Thyroid gland (tissue), 4 donors: ENCODE results near the gene ABCA3. TPM values are rescaled to one million over a fixed set of nuclear protein-coding genes. Genes with fewer than 3 reads are reported as not detected.

ENCODE experiments used
- DNase-seq, 2 donors: peaks; one replicate each; pipeline ENCODE4 v3.0.0-alpha.2; 2019
- H3K27ac ChIP-seq, 3 donors: fragments of 200-600 bp; sonication (generic); 1 replicate in 2 of 3; 2 replicates in 1 of 3; pipeline ENCODE4 v1.5.1; 2016 to 2019; ENCODE audit warnings: mild to moderate bottlenecking in 1 of 3, moderate library complexity in 1 of 3
- H3K27me3 ChIP-seq: fragments of 200-600 bp; sonication (generic); one replicate; pipeline ENCODE4 v1.5.1; 2019
- H3K36me3 ChIP-seq, 2 donors: fragments of 200-600 bp; sonication (generic); one replicate each; pipeline ENCODE4 v1.5.1; 2016 to 2019
- H3K4me1 ChIP-seq, 2 donors: fragments of 200-600 bp; sonication (generic); one replicate each; pipeline ENCODE4 v1.5.1; 2017 to 2019
- H3K4me3 ChIP-seq, 3 donors: fragments of 200-600 bp; sonication (generic); replicated peaks in 1 of 3; 1 replicate in 2 of 3; 2 replicates in 1 of 3; pipeline ENCODE4 v1.5.1; 2016; ENCODE audit warnings: mild to moderate bottlenecking in 1 of 3
- H3K9me3 ChIP-seq: fragments of 200-600 bp; sonication (generic); one replicate; pipeline ENCODE4 v1.5.1; 2017
- CTCF ChIP-seq, 6 experiments: fragments of 200-600 bp in 3 of 6; fragments of 450-650 bp in 3 of 6; sonication (generic) in 3 of 6; IDR thresholded peaks; one replicate each; pipeline ENCODE4 v1.5.1; 2016 to 2019; ENCODE audit warnings: antibody characterized with exemption in 6 of 6, mild to moderate bottlenecking in 2 of 6, inconsistent platforms in 1 of 6, moderate library complexity in 1 of 6
- POLR2A ChIP-seq, 2 donors: fragments of 450-650 bp; IDR thresholded peaks; one replicate each; pipeline ENCODE4 v1.6.1; 2017; ENCODE audit warnings: antibody characterized with exemption in 2 of 2, mild to moderate bottlenecking in 2 of 2, moderate library complexity in 1 of 2
- WGBS, 2 donors: methylation state at CpG; one replicate each; pipeline ENCODE4 v1.1.5; 2017; 5-methylcytosine and 5-hydroxymethylcytosine counted together
- intact Hi-C: fragments of 100-400 bp; cut with DNase I; formaldehyde crosslinking; loops from one replicate; pipeline ENCODE4 v1.15.1; 2023
- total RNA-seq, 4 donors: library from RNA; depleted of rRNA; stranded (reverse); fragments of >200 nt; gene quantifications; one replicate each; pipeline ENCODE4 v1.2.3, GENCODE V29; 2016

The ABCA3 gene
- total RNA-seq, 4 donors from 2014 or later = 36.5 to 66.7 (median 60.4) TPM

- H3K9me3 ChIP-seq = no peaks in the 10 kb centered on the region
- no peak overlapping the region for H3K27ac ChIP-seq
- TF ChIP-seq CTCF (IDR thresholded peaks at IDR 0.05) (no peak), POLR2A (IDR thresholded peaks at IDR 0.05) (no peak)
- peaks cover 44 to 58% of the 10 kb centered on the region in 2 donors for H3K4me1 ChIP-seq
- no peaks in the 10 kb centered on the region for H3K27me3 ChIP-seq
- peaks cover 44 to 50% of the 10 kb centered on the region in 2 donors for H3K36me3 ChIP-seq
- no peak for DNase-seq
- intact Hi-C loops = no loop called here
- no peak overlapping the region for H3K4me3 ChIP-seq
- 95% methylated on average over 13 to 24 of the region's 51 CpGs for WGBS, 2 donors
Observed at GRCh38 chr16:2233872-2234812, 106.4 kb downstream of the ABCA3 start.

- intact Hi-C loops = no loop called here
- H3K36me3 ChIP-seq = peaks cover 52 to 59% of the 10 kb centered on the region in 2 donors
- no peak for DNase-seq
Observed at GRCh38 chr16:2233046-2233775, 107.3 kb downstream of the ABCA3 start.

GRCh38 chr16:2232094-2232990 is 108.2 kb downstream of the ABCA3 start:
- Histone ChIP-seq H3K4me3 (no peak overlapping the region), H3K4me1 (peaks cover 44 to 60% of the 10 kb centered on the region in 2 donors), H3K27ac (peak overlapping the region; percentile 91 to 98 (median 96)), H3K27me3 (no peaks in the 10 kb centered on the region), H3K9me3 (no peaks in the 10 kb centered on the region), H3K36me3 (peaks cover 54 to 59% of the 10 kb centered on the region in 2 donors)
- TF ChIP-seq CTCF (IDR thresholded peaks at IDR 0.05) = no peak
- peak in 1 of 2 donors; percentile 10 for TF ChIP-seq POLR2A (IDR thresholded peaks at IDR 0.05)
- 47 to 53% methylated on average over 13 to 20 of the region's 41 CpGs for WGBS, 2 donors
- DNase-seq = peak; percentile 85 to 86
- intact Hi-C loops = no loop called here

More at GRCh38 chr16:2233046-2233775, 107.3 kb downstream of the ABCA3 start:
- WGBS, 2 donors = 82% methylated on average over 13 of the region's 28 CpGs; no CpG with 5 or more reads in 1 of the 2 donors
- Histone ChIP-seq H3K4me1 (peaks cover 44 to 60% of the 10 kb centered on the region in 2 donors), H3K4me3 (no peak overlapping the region), H3K27me3 (no peaks in the 10 kb centered on the region), H3K9me3 (no peaks in the 10 kb centered on the region), H3K27ac (peak overlapping the region; percentile 48 to 98 (median 57))
- TF ChIP-seq CTCF (IDR thresholded peaks at IDR 0.05) (no peak), POLR2A (IDR thresholded peaks at IDR 0.05) (no peak)

- peak; percentile 92 to 93 for DNase-seq
- Histone ChIP-seq H3K36me3 (peaks cover 54 to 59% of the 10 kb centered on the region in 2 donors), H3K27me3 (no peaks in the 10 kb centered on the region), H3K4me3 (no peak overlapping the region), H3K9me3 (no peaks in the 10 kb centered on the region), H3K4me1 (peaks cover 40 to 51% of the 10 kb centered on the region in 2 donors), H3K27ac (peak overlapping the region; percentile 91 to 100 (median 98))
- intact Hi-C loops = no loop called here
- TF ChIP-seq POLR2A (IDR thresholded peaks at IDR 0.05) (peak in 1 of 2 donors; percentile 20), CTCF (IDR thresholded peaks at IDR 0.05) (no peak)
- 47 to 57% methylated on average over 13 to 27 of the region's 29 CpGs for WGBS, 2 donors
Observed at GRCh38 chr16:2231016-2231931, 109.3 kb downstream of the ABCA3 start.
